ENCODE results near the gene MIB2.
"Not testable (repeated sequence)": the region's sequence is repeated elsewhere in the genome, so short reads cannot be mapped to it uniquely, and the experiment has no call there.

Gene MIB2

DNA sequence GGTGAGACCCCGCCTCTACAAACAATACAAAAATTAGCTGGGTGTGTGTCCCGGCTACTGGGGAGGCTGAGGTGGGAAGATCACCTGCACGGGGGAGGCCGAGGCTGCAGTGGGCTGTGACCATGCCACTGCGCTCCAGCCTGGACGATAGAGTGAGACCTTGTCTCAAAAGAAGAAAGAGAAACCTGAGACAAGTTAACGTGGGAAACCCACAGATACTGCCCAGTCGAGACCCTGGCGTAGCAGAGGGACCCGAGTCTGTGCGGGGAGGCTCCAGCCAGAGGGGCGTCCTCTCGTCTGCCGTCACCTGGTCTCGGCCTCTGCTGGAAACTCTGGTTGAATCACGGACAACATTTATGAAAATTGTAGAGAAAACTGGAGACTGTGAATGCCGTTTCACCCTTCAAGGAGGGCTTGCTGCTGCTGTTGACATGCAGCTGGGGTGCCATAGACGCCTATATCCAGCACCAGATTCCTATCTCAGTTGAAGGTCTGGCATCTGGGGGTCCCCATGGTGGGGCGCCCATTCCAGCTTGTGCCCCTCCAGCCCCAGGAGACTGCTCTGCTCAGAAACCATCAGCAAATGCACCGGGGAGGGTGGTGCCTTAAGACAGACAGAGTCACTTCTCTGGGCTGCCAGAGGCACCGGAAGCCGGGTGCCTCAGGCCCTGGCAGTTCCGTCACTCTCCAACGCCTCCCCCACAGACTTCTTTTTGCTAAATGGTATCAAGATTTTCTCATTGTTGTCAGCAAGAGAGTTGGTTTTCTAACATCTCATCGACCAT lies 57.1 kb downstream of the MIB2 start:
- Histone ChIP-seq H4K20me1 (ENCODE audit: insufficient read depth, low read length, poor library complexity, severe bottlenecking) (no peaks in the 10 kb centered on the region), H3K36me3 (ENCODE audit: insufficient read depth, low read length) (peaks cover 16% of the 10 kb centered on the region; the same call in 1 of the 2 replicates), H3F3A (ENCODE audit: low read depth) (no peaks in the 10 kb centered on the region), H3K4me2 (ENCODE audit: low read depth, low read length, poor library complexity, severe bottlenecking) (no peak overlapping the region), H3K9ac (ENCODE audit: low read depth, low read length, poor library complexity, severe bottlenecking) (no peak overlapping the region), H3K9me2 (replicated peaks; ENCODE audit: low read depth, low read length) (no peaks in the 10 kb centered on the region), H3K79me2 (ENCODE audit: insufficient read depth, low read length) (no peaks in the 10 kb centered on the region), H3K4me3 (ENCODE audit: low read length, poor library complexity, severe bottlenecking) (no peak overlapping the region), H3K27me3 (ENCODE audit: insufficient read depth, low read length, poor library complexity, severe bottlenecking) (no peaks in the 10 kb centered on the region), H3K9me3 (ENCODE audit: insufficient read depth, low read depth, low read length) (no peaks in the 10 kb centered on the region), H3K4me1 (ENCODE audit: insufficient read depth, low read length, poor library complexity, severe bottlenecking) (peaks cover under 1% of the 10 kb centered on the region), H2AFZ (ENCODE audit: low read length) (no peak overlapping the region)
- TF ChIP-seq EZH2phosphoT487 (IDR thresholded peaks at IDR 0.05; ENCODE audit: borderline replicate concordance) (no peak), CTCF (conservative IDR thresholded peaks at IDR 0.05; ENCODE audit: low read length) (no peak)

- H3K4me1 ChIP-seq (ENCODE audit: insufficient read depth, low read length, poor library complexity, severe bottlenecking) = peaks cover 13% of the 10 kb centered on the region
- H3K9me2 ChIP-seq (replicated peaks; ENCODE audit: low read depth, low read length); H3K4me3 ChIP-seq (ENCODE audit: low read length, poor library complexity, severe bottlenecking); H4K20me1 ChIP-seq (ENCODE audit: insufficient read depth, low read length, poor library complexity, severe bottlenecking); H3K9ac ChIP-seq (ENCODE audit: low read depth, low read length, poor library complexity, severe bottlenecking); H3K9me3 ChIP-seq (ENCODE audit: insufficient read depth, low read depth, low read length); H2AFZ ChIP-seq (ENCODE audit: low read length); H3K27me3 ChIP-seq (ENCODE audit: insufficient read depth, low read length, poor library complexity, severe bottlenecking); H3F3A ChIP-seq (ENCODE audit: low read depth); H3K79me2 ChIP-seq (ENCODE audit: insufficient read depth, low read length); H3K4me2 ChIP-seq (ENCODE audit: low read depth, low read length, poor library complexity, severe bottlenecking): not testable (repeated sequence)
- H3K36me3 ChIP-seq (ENCODE audit: insufficient read depth, low read length) = peaks cover 16% of the 10 kb centered on the region; the same call in 1 of the 2 replicates
These were observed 59.5 kb downstream of the MIB2 start for GRCh38 chr1:1674806-1675205.

DNA sequence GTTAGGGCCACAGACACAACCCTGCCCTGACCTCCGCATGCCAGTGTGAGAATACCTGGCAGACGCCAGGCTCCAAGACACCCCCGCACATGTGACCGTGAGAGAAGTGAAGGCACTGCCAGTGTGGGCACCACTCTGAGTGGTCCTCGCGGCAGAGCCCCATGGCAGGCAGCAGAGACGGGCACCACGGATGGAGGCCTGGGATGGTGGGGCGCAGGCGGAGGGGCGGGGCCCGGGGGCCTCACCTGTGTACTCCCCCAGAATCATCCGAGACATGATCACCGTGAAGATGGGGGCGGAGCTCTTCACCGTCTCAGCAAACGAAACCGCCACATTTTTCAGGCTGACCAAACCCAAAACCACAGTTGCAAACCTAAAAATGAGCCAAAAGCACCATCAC lies 59.9 kb downstream of the MIB2 start:
- H3K9me2 ChIP-seq (replicated peaks; ENCODE audit: low read depth, low read length); H3K9ac ChIP-seq (ENCODE audit: low read depth, low read length, poor library complexity, severe bottlenecking); H3F3A ChIP-seq (ENCODE audit: low read depth); H3K27me3 ChIP-seq (ENCODE audit: insufficient read depth, low read length, poor library complexity, severe bottlenecking); H4K20me1 ChIP-seq (ENCODE audit: insufficient read depth, low read length, poor library complexity, severe bottlenecking); H3K4me2 ChIP-seq (ENCODE audit: low read depth, low read length, poor library complexity, severe bottlenecking); H3K79me2 ChIP-seq (ENCODE audit: insufficient read depth, low read length); H2AFZ ChIP-seq (ENCODE audit: low read length); H3K4me3 ChIP-seq (ENCODE audit: low read length, poor library complexity, severe bottlenecking); H3K9me3 ChIP-seq (ENCODE audit: insufficient read depth, low read depth, low read length): not testable (repeated sequence)
- Histone ChIP-seq H3K36me3 (ENCODE audit: insufficient read depth, low read length) (peaks cover 16% of the 10 kb centered on the region; the same call in 1 of the 2 replicates), H3K4me1 (ENCODE audit: insufficient read depth, low read length, poor library complexity, severe bottlenecking) (peaks cover 13% of the 10 kb centered on the region)

DNA sequence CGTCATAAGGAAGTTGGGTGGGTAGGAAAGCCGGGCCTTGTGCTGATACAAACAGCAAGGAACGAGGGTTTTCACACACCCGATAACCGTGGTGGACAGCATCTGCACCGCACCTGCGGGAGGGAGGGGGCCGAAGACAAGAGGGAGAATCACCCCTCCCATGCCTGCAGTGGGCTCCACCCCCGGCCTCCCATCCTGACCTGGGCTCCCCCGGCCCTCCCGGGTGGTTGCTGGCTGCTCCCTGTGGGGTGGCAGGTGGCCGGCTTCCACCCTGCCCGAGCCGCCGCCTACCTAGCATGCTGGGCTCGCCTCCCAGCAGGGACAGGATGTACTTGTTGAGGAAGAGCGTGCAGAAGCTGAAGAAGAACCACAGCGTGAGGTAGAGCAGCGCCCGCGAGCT lies 60.8 kb downstream of the MIB2 start:
- H3K9me3 ChIP-seq (ENCODE audit: insufficient read depth, low read depth, low read length); H3K9me2 ChIP-seq (replicated peaks; ENCODE audit: low read depth, low read length); H3K4me2 ChIP-seq (ENCODE audit: low read depth, low read length, poor library complexity, severe bottlenecking); H3K27me3 ChIP-seq (ENCODE audit: insufficient read depth, low read length, poor library complexity, severe bottlenecking); H3K9ac ChIP-seq (ENCODE audit: low read depth, low read length, poor library complexity, severe bottlenecking); H3F3A ChIP-seq (ENCODE audit: low read depth); H3K4me3 ChIP-seq (ENCODE audit: low read length, poor library complexity, severe bottlenecking); H2AFZ ChIP-seq (ENCODE audit: low read length); H4K20me1 ChIP-seq (ENCODE audit: insufficient read depth, low read length, poor library complexity, severe bottlenecking): not testable (repeated sequence)
- H3K4me1 ChIP-seq (ENCODE audit: insufficient read depth, low read length, poor library complexity, severe bottlenecking) = peaks cover 13% of the 10 kb centered on the region
- peaks cover 16% of the 10 kb centered on the region; the same call in 1 of the 2 replicates for H3K79me2 ChIP-seq (ENCODE audit: insufficient read depth, low read length)
- peaks cover 14% of the 10 kb centered on the region; the same call in 1 of the 2 replicates for H3K36me3 ChIP-seq (ENCODE audit: insufficient read depth, low read length)

All from Loucy (cell line).